ENCODE results near the gene DDAH2. TPM values are rescaled to one million over a fixed set of nuclear protein-coding genes. Genes with fewer than 3 reads are reported as not detected.
"Not testable (repeated sequence)": the region's sequence is repeated elsewhere in the genome, so short reads cannot be mapped to it uniquely, and the experiment has no call there.

The DDAH2 gene
- total RNA-seq, 2 experiments from 2014 or later = 6.2 to 6.6 TPM

DNA sequence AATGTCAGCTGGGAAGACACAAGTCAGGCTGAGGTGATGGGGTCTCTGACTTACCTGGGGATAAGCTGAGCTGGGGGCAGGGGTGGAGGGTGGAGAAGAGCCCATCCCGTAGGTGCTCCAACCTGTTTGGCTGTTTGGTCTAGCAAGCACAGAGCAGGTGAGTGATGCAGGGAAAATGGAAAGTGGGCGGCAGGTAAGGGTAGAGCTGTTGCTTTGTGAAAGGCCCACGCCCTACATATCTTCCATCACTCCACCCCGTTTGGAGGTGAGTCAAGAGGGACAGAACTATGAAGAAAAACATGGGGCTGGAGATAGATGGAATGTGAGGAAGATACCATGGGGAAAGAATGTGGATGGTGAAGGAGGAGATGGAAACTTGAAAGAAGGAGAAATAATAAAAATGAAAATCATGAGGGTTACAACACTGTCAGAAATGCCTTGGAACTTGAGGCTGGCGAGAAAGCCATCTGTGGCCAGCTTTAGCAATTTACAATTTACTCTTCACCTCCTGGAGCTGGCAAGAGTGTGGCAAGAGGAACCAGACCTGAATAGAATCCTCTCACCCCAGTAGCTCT is 8.8 kb downstream of the DDAH2 start:
- Mint-ChIP-seq H3K9me3 (no peaks in the 10 kb centered on the region), H3K4me3 (no peak overlapping the region), H3K36me3 (no peaks in the 10 kb centered on the region), H3K4me1 (ENCODE audit: low read depth) (no peaks in the 10 kb centered on the region), H3K27me3 (no peaks in the 10 kb centered on the region), H3K27ac (no peak overlapping the region)
- DNase-seq = no peak
- intact Hi-C loops (cut with micrococcal nuclease) = no loop called here
- POLR2A ChIA-PET = no interaction called here
- CTCF ChIA-PET = interaction anchor here (2.0 kb wide), 1 partner anchor 49 kb away, joined by 5 read pairs; no protein-coding TSS in a partner anchor

DNA sequence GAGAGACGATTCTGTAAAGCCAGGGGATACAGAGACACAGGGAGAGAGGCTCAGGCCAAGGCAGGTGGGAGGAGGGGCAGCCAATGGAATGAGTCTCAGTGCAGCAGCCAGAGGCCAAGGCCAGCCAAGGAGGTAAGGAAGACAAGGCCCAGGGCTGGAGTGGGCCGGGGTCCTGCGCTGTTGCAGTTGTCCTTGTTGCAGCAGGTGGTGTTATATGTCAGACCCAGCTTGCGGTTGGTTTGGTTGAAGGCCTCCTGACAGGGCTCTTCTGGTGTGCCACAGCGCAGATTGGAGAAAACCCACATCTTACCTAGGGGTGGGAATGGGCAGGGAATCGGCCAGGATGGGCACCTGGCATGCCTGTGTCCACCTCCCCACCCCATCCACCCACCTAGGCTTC is 10.1 kb downstream of the DDAH2 start:
- Mint-ChIP-seq H3K36me3 (no peaks in the 10 kb centered on the region), H3K27me3 (no peaks in the 10 kb centered on the region), H3K4me3 (no peak overlapping the region), H3K4me1 (ENCODE audit: low read depth) (no peaks in the 10 kb centered on the region), H3K9me3 (no peaks in the 10 kb centered on the region), H3K27ac (no peak overlapping the region)
- intact Hi-C loops (cut with micrococcal nuclease) = no loop called here
- ChIA-PET CTCF (no interaction called here), POLR2A (no interaction called here)
- DNase-seq = no peak

DNA sequence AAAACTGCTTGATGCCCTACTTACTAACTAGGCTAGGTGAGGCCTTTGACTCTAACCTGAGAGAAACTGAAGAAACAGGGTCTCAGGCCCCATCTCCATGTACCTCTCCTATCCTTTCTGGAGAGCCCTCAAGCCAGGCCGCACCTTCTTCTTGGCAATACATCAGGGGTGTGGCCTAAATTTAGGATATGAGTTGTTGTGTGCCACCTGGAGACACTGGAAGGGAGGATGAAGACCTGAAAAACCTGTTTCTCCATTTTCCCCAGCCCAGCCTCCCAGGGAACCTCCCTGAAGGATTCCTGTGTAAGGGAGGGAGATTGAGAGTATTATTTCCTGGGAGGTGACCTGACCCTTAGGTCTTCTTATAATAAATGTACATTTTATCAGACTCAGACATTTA is 10.8 kb downstream of the DDAH2 start:
- no peaks in the 10 kb centered on the region for H3K36me3 Mint-ChIP-seq
- intact Hi-C loops (cut with micrococcal nuclease) = no loop called here
- H3K4me3 Mint-ChIP-seq = no peak overlapping the region
- no peaks in the 10 kb centered on the region for H3K9me3 Mint-ChIP-seq
- H3K4me1 Mint-ChIP-seq (ENCODE audit: low read depth) = no peaks in the 10 kb centered on the region
- H3K27me3 Mint-ChIP-seq = no peaks in the 10 kb centered on the region
- CTCF ChIA-PET = no interaction called here
- POLR2A ChIA-PET = no interaction called here
- DNase-seq = no peak
- no peak overlapping the region for H3K27ac Mint-ChIP-seq

DNA sequence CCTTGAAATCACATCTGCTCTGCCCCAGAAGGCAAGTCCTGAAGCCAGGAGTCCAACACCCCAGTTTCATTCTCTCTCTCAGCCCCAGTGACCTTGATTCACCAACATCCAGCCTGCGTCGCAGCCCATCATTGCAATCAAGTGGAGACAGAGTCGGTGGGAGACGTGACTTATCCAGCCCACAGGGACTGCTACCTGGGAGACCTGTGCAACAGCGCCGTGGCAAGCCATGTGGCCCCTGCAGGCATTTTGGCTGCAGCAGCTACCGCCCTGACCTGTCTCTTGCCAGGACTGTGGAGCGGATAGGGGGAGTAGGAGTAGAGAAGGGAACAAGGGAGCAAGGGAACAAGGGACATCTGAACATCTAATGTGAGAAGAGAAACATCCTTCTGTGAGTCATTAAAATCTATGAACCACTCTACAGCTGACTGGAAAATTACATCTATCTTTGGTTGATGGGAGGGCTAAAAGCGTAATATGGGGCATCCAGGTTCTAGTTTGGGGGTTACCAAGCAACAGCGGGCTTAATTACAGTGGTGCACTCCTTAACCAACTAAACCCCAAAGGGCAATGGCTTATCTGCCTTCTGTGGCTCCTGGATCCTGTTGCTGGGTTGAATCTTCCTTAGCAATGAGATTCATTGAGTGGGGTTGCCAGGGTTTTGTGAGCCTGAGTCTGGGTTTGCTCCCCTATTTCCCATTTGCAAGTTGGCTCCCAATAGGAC is 11.4 kb downstream of the DDAH2 start:
- ChIA-PET POLR2A (no interaction called here), CTCF (no interaction called here)
- no peaks in the 10 kb centered on the region for H3K9me3 Mint-ChIP-seq
- no peak overlapping the region for H3K4me3 Mint-ChIP-seq
- intact Hi-C loops (cut with micrococcal nuclease) = no loop called here
- H3K27me3 Mint-ChIP-seq = no peaks in the 10 kb centered on the region
- H3K36me3 Mint-ChIP-seq = no peaks in the 10 kb centered on the region
- H3K4me1 Mint-ChIP-seq (ENCODE audit: low read depth) = no peaks in the 10 kb centered on the region
- DNase-seq = no peak
- no peak overlapping the region for H3K27ac Mint-ChIP-seq

DNA sequence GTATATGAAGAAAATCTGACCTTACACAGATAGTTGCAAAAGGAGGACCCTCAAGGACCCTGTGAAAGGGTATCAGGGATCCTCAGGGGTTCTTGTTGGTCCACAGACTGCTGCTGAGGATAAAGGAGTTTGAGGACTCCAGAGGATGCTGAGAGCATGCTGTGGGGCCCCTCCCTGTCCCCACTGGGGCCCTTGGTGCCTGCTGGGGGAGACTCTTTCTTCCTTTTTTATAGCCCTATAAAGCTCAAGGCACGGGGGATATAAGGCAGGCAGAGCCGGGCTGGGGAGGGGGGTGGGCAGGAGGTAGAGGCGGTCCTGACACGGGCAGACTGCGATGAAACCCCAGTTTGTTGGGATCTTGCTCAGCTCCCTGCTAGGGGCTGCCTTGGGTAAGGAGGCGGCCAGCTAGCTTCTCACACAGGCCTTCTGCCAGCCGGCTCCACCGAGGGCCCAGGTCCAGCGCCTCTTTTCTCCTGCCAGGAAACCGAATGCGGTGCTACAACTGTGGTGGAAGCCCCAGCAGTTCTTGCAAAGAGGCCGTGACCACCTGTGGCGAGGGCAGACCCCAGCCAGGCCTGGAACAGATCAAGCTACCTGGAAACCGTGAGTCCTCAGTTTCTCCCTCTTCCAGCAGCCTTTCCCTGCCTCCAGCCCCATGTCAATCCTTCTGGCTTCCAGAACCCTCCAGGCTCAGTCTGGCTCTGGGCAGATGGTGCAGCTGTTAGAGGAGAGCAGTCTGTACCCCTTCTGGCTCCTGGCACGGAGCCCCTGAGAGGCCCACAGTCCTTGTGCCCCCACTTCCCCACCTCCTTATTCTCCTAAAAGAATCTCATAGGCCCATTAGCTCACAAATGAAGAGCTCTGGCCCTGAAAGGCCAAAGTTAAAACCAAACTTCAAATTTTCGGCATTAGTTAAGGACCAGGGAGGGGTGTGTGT is 13.8 kb downstream of the DDAH2 start, which contains the start of gene LY6G6D:
Gene LY6G6D (plus strand): TSS at position 327 of the 937 bp plus-strand sequence. CDS start 8 bp downstream, at position 335.
- no peak for DNase-seq
- Mint-ChIP-seq H3K4me3 (no peak within 1 kb of the TSS), H3K27ac (no peak within 1 kb of the TSS), H3K9me3 (no peaks in the 10 kb centered on the region), H3K27me3 (no peaks in the 10 kb centered on the region), H3K4me1 (ENCODE audit: low read depth) (peaks cover 2% of the 10 kb centered on the region), H3K36me3 (no peaks in the 10 kb centered on the region)
- CTCF ChIA-PET = interaction anchor here (1.1 to 1.4 kb wide), 3 partner anchors 14 to 115 kb away, joined by 3 to 5 read pairs (median 3); no protein-coding TSS in a partner anchor
- POLR2A ChIA-PET = no interaction called here
- intact Hi-C loops (cut with micrococcal nuclease) = no loop called here

DNA sequence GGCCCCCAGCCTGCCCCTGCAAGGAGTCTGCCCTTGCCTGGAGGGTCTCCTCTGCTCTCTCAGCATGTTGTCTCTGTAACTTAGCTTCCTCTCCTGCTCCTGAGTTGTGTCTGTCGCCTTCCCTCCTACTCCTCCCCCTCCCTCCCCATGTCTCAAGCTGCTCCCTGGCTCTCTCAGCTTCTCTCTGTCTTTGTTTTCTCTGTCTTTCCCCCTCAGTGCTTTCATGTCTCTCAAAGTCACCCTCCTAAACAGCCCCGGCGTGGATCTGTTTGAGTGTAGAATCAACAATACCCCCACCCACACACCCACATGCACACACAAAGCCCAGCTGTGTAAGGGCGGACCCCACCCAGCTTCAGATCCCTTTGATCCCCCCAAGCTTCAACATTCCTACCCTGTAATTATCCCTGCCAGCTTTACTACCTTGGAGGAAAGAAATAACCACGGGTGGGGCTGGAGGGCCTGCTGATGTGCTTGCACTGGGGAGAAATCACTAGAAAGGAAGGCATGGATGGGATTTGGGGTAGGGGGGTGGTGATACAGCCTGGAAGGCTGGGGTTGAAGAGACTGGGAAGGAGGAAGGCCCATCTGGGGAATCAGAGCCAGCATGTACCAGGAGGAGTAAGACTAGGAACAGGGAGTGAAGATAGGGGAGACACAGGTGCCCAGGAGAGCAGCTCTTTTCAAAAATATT is 15.0 kb downstream of the DDAH2 start:
- no peak for DNase-seq
- Mint-ChIP-seq H3K4me3 (no peak overlapping the region), H3K36me3 (no peaks in the 10 kb centered on the region), H3K4me1 (ENCODE audit: low read depth) (peaks cover 2% of the 10 kb centered on the region), H3K27me3 (no peaks in the 10 kb centered on the region), H3K27ac (no peak overlapping the region), H3K9me3 (no peaks in the 10 kb centered on the region)
- POLR2A ChIA-PET = no interaction called here
- intact Hi-C loops (cut with micrococcal nuclease) = no loop called here
- CTCF ChIA-PET = interaction anchor here (1.4 to 2.0 kb wide), 3 partner anchors 24 to 56 kb away, joined by 3 to 6 read pairs (median 4); no protein-coding TSS in a partner anchor

DNA sequence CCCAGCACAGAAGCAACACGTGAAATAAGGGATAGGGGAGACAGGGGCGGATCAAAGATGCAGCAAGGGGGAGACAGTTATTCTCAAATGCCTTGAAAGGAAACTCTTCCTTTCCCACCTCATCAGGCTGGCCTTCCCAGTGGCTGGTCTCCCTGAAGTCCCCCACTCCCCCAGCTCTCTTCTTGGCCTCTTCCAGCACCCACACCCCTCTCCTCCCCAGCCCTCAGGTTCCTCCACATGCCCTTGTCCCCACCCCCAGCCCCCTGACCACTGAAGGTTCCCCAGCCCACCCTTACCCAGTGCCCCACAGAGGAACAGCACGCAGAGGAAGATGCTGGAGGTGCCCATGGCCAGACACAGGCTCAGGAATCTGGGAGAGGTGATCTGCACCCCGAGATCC is 15.6 kb downstream of the DDAH2 start:
- no peaks in the 10 kb centered on the region for H3K27me3 Mint-ChIP-seq
- no peak overlapping the region for H3K4me3 Mint-ChIP-seq
- peaks cover 2% of the 10 kb centered on the region for H3K4me1 Mint-ChIP-seq (ENCODE audit: low read depth)
- CTCF ChIA-PET = interaction anchor here (1.4 to 2.0 kb wide), 2 partner anchors 32 to 56 kb away, joined by 4 to 6 read pairs; no protein-coding TSS in a partner anchor
- no peak overlapping the region for H3K27ac Mint-ChIP-seq
- H3K36me3 Mint-ChIP-seq = no peaks in the 10 kb centered on the region
- intact Hi-C loops (cut with micrococcal nuclease) = no loop called here
- POLR2A ChIA-PET = no interaction called here
- H3K9me3 Mint-ChIP-seq = no peaks in the 10 kb centered on the region
- DNase-seq = no peak

DNA sequence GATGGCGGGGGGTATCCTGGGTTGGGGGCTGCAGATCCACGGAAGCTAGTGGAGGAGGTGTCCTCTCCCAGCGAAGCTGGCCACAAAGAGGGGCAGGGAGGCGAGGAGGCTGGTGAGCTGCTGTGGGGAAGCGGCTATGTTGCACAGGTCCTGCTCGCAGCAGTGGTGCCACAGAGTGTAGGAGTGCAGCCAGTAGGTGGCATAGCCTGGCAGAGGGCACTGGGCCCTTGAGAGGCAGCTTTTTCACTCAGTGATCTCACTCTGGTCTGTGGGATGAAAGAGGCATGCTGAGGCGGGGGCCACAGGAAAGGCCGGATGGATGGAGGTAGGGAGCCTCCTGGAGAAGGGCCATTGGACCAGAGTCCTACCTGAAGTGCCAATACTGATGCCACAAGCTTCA is 16.8 kb downstream of the DDAH2 start:
- ChIA-PET CTCF (interaction anchor here (0.6 kb wide), 1 partner anchor 88 kb away, joined by 4 read pairs; no protein-coding TSS in a partner anchor), POLR2A (no interaction called here)
- no peaks in the 10 kb centered on the region for H3K36me3 Mint-ChIP-seq
- DNase-seq = no peak
- no peak overlapping the region for H3K4me3 Mint-ChIP-seq
- peaks cover 2% of the 10 kb centered on the region for H3K4me1 Mint-ChIP-seq (ENCODE audit: low read depth)
- no peaks in the 10 kb centered on the region for H3K9me3 Mint-ChIP-seq
- H3K27me3 Mint-ChIP-seq = no peaks in the 10 kb centered on the region
- intact Hi-C loops (cut with micrococcal nuclease) = no loop called here
- H3K27ac Mint-ChIP-seq = no peak overlapping the region

DNA sequence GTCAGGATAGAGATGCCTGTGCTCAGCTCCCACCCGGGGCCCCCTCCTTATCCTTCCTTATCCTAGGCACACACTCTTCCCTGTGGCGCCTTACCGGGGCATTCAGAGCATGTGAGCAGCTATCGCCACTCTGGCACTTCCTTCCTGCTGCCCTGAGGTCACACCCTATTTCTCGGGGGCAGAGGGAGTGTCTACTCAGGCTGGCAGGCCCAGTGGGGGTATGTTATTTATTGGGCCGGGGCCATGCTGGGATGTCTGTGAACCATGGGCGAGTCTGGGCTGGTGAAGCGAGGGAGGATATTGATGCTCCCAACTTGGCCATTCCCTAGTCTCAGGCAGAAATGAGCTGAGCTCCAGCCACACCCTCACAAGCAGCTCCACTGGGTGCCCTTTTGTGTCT is 17.9 kb downstream of the DDAH2 start:
- ChIA-PET POLR2A (no interaction called here), CTCF (interaction anchor here (1.0 kb wide), 1 partner anchor 21 kb away, joined by 3 read pairs; no protein-coding TSS in a partner anchor)
- Mint-ChIP-seq H3K36me3 (no peaks in the 10 kb centered on the region), H3K4me3 (no peak overlapping the region), H3K27me3 (no peaks in the 10 kb centered on the region), H3K4me1 (ENCODE audit: low read depth) (peaks cover 2% of the 10 kb centered on the region), H3K27ac (no peak overlapping the region), H3K9me3 (no peaks in the 10 kb centered on the region)
- intact Hi-C loops (cut with micrococcal nuclease) = no loop called here
- no peak for DNase-seq

DNA sequence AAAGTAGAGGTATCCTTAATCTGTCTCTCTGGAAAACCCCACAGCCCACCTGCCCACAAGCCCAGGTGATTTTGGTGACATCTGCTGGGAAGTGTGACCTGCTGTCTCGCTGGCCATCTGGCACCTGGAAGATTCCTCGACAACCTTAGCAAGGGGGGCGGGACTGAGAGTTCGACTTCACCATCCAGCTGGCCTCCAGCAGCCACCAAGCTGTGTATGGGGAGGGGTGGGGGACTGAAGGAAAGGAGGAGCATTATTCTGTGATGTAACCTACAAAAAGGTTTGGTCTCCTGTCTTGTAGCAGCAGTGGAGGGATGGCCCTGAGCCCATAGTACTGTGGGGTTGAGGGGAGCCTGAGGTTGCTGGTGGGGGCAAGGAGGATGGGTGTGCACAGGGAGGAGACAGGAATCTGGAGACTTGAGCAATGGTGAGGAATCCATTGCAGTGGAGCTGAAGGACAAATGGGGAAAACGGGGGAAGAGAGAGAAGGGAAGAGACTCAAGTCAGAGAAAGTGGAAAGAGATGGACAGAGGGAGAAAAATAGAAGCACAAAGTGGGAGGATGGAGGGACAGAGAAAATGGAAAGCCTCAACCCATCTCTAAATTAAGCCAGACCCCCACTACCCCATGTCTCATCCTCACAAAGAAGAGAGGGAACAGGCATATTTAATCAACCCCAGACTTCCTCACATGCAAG is 18.4 kb downstream of the DDAH2 start:
- intact Hi-C loops (cut with micrococcal nuclease) = no loop called here
- Mint-ChIP-seq H3K4me1 (ENCODE audit: low read depth) (peaks cover 2% of the 10 kb centered on the region), H3K9me3 (no peaks in the 10 kb centered on the region), H3K27ac (no peak overlapping the region), H3K36me3 (no peaks in the 10 kb centered on the region), H3K27me3 (no peaks in the 10 kb centered on the region), H3K4me3 (no peak overlapping the region)
- ChIA-PET CTCF (interaction anchor here (1.0 kb wide), 1 partner anchor 21 kb away, joined by 3 read pairs; no protein-coding TSS in a partner anchor), POLR2A (no interaction called here)
- DNase-seq = no peak

DNA sequence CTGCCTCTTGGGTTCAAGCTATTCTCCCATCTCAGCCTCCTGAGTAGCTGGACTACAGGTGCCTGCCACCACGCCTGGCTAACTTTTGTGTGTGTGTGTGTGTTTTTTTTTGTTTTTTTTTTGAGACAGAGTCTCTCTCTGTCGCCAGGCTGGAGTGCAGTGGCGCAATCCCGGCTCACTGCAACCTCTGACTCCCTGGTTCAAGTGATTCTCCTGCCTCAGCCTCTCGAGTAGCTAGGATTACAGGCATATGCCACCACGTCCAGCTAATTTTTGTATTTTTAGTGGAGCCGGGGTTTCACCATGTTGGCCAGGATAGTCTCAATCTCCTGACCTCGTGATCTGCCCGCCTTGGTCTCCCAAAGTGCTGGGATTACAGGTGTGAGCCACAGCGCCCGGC is 19.9 kb downstream of the DDAH2 start:
- DNase-seq; H3K4me1 Mint-ChIP-seq (ENCODE audit: low read depth); H3K27ac Mint-ChIP-seq; intact Hi-C loops (cut with micrococcal nuclease); H3K9me3 Mint-ChIP-seq; H3K27me3 Mint-ChIP-seq; POLR2A ChIA-PET; H3K4me3 Mint-ChIP-seq; H3K36me3 Mint-ChIP-seq; CTCF ChIA-PET: not testable (repeated sequence)

Data from activated CD4-positive, alpha-beta memory T cell treated with anti-CD3 and anti-CD28 coated beads for 36 hours (primary cell).